ENCODE data around the gene SYT15.
A peak's percentile ranks its signal among the peaks of the same experiment; 100 is the strongest.
"Not testable (repeated sequence)": the region's sequence is repeated elsewhere in the genome, so short reads cannot be mapped to it uniquely, and the experiment has no call there.

SYT15 gene

DNA sequence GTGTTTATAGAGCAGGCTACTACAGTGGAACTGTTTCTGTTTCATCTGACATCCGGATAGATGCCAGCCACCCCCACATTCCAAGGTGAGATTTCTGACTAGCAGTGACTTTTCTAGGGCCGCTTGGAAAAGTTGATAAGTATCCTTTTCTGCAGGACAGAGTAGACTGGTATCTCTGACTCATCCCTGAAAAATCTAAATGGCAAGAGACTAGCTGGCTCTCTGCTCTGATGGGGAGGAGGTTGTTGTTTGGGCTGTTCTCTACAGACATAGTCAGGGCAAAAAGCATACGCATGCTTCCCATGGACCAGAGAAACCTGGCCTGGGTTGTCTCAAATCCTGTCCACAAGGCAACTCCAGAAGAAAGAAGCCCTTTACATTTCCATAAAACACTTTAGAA lies 10.7 kb downstream of the SYT15 start:
- DNase-seq = not testable (repeated sequence)

DNA sequence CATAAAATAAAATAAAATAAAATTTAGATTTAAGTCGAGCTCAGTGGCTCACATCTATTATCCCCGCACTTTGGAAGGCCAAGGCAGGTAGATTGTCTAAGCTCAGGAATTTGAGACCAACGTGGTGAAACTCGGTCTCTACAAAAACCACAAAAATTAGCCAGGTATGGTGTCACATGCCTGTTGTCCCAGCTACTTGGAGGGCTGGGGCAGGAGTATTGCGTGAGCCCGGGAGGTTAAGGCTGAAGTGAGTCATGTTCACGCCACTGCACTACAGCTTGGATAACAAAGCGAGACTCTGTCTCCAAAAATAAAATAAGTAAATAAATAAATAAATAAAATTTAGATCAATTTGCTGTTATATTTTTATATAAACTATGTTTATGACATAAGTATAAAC lies 12.1 kb downstream of the SYT15 start:
- not testable (repeated sequence) for DNase-seq

DNA sequence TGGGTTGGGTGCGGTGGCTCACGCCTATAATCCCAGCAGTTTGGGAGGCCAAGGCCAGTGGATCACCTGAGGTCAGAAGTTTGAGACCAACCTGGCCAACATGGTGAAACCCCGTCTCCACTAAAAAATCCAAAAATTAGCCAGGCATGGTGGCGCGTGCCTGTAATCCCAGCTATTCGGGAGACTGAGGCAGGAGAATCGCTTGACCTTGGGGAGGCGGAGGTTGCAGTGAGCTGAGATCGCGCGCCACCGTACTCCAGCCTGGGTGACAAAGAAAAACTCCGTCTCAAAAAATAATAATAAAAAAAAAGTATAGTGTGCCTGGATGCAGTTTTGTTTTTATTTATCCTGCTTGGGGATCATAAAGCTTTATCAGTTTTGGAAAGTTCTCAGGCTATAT lies 14.4 kb downstream of the SYT15 start:
- DNase-seq = not testable (repeated sequence)

DNA sequence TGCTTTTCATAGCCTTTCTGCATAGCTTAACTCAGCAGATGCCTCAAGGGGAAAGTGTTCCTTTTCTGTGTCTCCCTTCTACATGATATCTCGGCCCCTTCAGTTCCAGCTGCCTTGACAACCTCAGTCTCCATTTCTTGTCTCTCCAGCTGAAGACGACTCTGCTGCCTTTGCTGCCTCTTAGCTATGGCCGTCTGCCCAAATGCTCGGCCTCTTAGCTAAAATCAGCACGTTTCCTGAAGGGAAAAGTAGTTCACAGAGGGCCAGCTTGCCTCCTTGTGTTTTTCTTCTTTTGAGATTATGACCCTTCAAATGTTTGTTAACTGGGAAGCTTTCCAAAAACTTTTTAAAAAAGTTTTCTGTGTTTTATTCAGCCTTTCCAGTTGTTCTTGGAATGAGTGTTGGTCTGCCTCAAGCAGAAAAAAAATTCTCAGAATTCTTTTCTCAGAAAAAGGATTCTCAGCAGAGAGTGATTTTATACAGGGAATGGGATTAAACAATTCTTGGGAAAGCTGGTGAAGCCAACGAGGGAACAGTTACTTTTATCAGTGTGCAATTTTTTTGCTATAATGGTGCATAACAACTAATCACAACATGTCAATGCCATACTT lies 15.6 kb downstream of the SYT15 start:
- DNase-seq = not testable (repeated sequence)

DNA sequence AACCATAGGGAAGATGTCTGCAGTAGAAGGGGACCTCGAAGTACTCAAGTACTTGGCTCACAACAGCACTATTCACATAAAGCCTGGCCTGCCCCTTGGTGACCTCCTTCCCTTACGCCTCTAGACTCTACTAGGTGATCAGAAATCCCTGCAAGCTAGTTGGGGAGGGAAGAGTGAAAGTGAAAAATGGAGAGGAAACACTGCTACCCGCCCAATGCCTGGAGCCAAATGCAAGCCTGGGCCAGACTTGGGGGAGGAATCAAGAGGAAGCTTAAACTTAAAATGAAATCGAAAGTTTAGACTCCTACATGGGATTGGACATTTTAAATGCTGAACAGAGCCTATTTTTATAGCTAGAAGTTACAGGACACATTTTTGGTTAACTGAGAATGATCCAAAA lies 17.6 kb downstream of the SYT15 start:
- DNase-seq = not testable (repeated sequence)

DNA sequence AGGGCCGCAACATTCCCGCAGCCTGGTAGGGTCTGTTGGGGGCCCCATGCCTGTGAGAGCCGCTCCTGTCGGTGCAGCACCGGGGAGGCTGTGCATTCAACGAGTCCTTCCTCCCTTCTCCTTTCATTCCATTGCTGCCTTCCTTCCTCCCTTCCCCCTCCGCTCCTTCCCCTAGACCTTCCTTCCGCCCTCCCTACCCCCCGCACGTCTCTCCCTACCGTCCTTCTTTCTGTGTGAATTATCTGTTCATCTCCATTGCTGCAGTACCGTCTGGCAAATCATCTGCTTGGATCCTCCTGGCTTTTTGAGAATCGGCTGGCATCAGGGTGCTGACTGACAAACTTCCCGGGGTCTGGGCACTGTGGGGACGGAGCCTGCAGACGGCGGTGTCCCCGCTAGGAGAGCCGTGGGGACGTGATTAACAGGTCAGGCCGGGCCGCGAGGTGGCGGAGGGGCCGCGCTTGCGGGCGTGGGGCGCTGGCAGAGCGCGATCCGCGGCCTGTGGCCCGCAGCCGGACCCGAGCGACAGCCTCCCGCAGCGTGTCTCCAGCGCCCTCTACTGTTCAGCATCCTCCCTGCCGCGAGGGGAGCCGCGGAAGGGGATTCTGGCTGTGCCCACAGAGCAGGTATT lies 18.8 kb downstream of the SYT15 start:
- DNase-seq = peak; percentile 49

DNA sequence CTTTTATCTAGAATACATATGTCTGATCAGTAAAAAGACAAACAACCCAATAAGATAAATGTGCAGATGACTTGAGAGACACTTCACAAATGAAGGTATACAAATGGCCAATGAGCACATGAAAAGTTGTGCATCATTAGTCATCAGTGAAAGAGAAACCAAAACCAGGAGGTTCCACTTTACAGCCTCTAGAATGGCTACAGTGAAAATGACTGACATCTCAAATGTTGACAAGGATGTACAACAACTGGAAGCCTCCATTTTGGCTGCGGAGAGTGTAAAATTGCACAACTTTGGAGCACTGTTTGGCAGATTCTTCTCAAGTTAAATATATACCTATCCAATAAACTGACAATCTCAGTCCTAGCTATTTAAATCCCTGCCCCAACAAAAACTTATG lies 21.6 kb downstream of the SYT15 start:
- DNase-seq = not testable (repeated sequence)

DNA sequence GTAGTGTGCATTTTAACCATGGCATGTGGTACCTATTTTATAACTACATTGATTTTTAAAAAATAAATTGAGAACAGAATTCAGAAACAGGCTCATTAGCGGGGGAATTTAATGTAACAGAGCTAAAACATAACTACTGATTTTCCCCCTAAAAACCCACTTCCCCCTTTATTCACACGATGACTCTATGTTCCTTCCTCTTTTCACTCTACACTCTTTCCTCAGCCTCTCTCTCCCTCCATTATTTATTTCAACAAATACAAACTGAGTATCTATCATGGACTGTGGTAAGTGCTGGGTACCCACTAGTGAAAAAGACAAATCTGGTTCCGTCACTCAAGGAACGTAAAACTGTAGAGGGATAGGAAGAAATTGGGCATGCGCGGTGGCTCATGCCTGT lies 36.6 kb downstream of the SYT15 start:
- not testable (repeated sequence) for DNase-seq

DNA sequence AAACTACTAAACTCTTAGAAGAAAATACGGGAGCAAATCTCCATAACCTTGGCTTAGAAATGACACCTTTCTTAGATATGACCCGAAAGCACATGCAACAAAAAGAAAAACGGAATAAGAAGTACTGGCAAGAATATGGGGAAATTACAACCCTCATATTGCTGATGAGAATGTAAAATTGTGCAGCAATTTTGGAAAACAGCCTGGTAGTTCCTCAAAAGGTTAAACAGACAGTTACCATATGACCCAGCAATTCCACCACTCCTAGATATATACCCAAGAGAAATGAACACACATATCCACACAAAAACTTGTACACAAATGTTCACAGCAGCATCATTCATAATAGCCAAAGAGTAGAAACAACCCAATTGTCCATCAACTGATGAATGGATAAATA lies 37.3 kb downstream of the SYT15 start:
- not testable (repeated sequence) for DNase-seq

DNA sequence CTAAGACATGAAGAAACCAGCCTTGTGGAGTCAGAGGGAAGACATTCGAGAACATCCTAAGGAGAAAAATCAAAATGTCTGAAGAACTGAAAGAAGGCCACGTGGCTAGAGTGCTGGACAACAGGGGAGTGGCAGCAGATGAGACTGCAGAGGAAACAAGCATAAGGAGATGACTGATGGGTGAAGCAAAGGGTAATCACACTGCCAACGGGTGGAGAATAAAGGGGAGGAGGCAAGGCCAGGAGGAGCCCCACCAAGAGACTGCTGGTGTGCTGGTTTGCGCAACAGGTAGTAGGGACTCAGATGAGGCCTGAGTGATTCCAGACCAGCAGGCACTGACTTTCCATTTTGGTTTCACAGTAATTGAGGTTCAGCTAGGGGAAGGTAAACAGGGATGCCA lies 38.2 kb downstream of the SYT15 start:
- DNase-seq = peak; percentile 17

DNA sequence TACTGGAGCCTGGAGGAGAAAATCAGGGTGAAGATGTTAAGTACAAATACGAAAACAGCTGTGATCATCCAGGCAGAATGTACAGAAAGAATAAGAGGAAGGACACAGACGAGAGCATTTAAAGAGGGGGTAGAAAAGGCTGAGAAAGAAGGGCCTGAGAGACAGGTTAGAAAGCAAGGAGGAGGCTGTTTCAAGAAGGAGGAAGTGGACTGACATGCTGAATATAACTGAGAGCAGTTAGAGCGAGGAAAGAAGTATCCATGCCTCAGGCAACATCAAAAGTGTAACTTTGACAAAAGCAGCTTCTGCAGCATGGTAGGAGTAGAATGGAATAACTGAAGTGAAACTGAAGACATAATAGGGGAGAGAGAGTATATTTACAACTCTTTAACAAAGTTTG lies 39.0 kb downstream of the SYT15 start:
- not testable (repeated sequence) for DNase-seq

DNA sequence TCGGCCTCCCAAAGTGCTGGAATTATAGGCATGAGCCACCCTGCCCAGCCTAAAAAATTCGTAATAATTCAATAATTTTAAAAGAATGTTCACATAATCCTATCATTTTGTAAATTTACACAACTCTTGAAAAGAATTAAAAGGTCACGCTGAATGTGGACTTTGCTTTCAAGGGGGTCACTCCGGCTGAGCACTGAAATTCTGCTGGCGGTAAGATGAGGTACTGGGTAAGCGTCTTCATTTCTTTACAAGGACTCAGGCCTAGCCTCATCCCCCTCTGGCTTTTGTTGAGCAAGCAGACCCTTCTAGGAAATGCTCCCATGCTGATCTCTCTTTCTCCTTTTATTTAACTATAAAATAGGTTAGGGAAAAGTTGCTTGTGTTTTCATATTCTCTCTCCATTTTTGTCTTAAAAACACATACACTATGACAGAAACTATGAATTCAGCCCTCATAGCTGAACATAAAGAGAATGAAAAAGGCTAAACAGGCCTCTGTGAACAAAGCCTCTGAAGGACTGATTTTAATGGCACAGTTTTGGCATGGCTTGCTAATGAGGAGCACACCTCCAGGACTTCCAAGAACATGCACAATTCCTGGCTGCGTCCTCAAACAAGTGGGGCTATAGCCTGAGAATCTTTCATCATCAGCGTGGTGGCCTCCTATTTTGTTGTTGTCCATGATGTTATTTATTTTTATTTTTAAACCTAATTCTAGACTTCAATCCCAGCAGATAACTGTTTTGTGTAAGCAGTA lies 45.1 kb downstream of the SYT15 start:
- DNase-seq = not testable (repeated sequence)

DNA sequence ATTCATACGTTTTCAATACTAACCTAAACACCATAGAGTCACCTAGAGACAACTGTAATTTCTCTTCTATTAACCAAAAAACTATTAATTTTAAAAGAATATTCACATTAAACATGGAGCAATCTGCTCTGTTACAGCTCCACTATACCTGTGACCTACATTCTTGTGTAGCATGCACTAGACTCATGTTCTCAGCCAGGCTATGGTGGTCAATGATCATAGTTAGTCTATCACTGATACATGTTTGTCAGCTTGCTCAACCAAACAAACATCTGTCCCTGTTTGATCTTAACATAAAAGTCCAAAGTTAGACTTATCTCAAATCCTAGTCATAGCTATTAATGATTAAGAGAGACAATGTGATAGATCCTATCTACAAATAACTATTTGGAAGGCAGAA lies 50.9 kb downstream of the SYT15 start:
- not testable (repeated sequence) for DNase-seq

DNA sequence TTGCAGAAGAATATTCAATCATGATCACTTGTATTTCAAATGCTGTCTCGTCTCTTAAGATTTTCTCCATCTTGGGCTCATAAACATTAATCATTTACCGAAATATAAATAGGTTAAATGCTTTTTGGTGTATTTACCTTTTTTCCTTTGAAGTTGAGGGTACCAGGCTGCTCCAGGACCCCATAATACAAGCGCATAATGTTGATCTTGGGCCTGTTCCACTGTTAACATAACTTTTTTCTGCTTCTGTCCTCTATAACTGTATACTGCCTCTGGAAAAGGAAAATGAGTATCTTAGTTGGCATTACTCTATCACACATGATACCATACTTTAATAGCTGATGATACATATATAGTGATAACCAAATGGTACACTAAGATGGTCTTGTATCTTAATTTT lies 51.9 kb downstream of the SYT15 start:
- not testable (repeated sequence) for DNase-seq

DNA sequence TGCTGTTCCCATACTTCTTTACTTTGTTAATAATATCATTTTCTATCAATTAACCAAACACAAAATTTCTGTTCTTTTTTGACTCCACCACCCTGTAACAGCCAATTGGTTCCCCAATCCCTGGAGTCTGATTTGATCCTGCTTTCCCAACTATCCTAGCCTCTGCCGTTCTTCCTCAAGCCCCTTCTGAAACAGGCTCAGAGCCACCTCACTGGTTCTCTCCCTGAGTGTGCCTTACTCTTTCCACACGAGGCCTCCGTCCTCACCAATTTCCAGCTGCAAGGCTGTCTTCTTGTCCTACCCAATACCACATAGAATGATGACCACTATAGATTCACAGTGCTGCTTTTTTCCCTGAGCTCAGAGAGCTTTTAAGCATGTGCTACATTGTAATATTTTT lies 52.8 kb downstream of the SYT15 start:
- not testable (repeated sequence) for DNase-seq

DNA sequence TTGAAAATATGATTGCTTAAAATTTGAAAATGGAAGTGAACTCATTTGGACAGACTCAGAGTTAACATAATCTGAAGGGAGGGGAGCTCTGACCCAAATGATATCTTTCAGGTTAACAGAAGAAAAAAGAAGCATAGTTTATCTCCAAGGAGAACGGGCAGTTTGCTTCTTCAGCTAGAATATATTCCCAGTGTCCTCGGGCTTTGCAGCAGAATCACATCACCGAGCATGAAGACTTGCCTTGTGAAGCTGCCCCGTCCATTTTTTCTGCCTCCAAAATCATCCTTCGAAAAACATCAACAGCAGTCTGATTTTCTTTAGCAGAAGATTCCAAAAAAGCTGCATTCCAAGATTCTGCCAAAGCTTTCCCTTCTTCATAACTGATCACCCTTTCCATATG lies 55.8 kb downstream of the SYT15 start:
- DNase-seq = not testable (repeated sequence)

DNA sequence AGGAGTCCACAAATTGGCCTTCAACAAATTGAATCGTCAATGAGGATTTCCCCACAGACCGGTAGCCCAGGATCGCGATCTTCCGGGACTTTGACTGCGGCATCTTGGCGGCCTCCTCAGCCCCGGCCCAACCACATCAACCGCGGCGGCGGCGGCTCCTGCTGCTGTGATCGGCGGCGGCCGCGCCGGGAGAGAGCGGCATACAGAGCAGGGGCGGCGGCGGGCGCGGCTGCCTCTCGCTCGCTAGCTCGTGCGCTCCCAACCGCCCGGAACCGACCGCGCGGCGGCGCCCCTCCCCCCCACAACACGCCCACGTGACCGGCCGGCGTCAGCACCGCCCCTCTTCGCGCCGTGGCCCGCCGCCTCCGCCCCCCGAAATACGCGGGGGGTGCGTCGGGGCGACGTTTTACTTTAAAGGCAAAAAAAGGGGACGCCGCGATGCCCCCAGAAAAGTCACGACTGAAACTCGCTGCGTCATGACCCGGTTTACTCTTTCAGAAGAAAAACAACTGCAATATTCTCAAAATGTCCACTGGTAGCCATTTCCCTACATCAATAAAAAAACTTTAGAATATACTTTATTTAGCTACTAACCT lies 56.5 kb downstream of the SYT15 start:
- DNase-seq = not testable (repeated sequence)

DNA sequence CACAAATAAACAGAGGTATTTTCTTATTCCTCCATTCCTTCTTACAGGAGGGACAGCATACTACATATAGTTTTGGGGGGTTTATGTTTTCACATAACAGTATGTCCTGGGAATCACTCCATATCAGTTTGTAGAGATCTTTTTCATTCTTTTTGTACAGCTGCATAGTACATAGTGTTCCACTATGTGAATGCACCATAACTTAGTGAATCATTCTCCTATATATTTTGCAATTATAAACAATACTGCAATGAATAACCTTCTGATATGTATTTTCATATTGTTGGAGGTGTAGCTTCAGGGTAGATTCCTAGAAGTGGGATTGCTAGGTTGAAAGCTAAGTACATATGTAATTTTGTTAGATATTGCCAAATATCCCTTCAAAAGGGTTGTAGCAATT lies 61.1 kb downstream of the SYT15 start:
- DNase-seq = not testable (repeated sequence)
